Vagina (tissue), 2 donors: ENCODE data around the gene NRP2.

Experiments
- POLR2A ChIP-seq, 2 donors: fragments of 450-650 bp; IDR thresholded peaks; one replicate each; pipeline ENCODE4 v1.6.1; 2017; ENCODE audit warnings: antibody characterized with exemption in 2 of 2, mild to moderate bottlenecking in 2 of 2, moderate library complexity in 2 of 2
- TF ChIP-seq, protein P1 (sequence below), 3 experiments: fragments of 450-650 bp in 2 of 3; fragments of 200-600 bp in 1 of 3; sonication (generic) in 1 of 3; IDR thresholded peaks; one replicate each; pipeline ENCODE4 v1.5.1; 2017 to 2019; ENCODE audit warnings: antibody characterized with exemption in 3 of 3, mild to moderate bottlenecking in 2 of 3, moderate library complexity in 2 of 3

- TF ChIP-seq, protein P1, sequence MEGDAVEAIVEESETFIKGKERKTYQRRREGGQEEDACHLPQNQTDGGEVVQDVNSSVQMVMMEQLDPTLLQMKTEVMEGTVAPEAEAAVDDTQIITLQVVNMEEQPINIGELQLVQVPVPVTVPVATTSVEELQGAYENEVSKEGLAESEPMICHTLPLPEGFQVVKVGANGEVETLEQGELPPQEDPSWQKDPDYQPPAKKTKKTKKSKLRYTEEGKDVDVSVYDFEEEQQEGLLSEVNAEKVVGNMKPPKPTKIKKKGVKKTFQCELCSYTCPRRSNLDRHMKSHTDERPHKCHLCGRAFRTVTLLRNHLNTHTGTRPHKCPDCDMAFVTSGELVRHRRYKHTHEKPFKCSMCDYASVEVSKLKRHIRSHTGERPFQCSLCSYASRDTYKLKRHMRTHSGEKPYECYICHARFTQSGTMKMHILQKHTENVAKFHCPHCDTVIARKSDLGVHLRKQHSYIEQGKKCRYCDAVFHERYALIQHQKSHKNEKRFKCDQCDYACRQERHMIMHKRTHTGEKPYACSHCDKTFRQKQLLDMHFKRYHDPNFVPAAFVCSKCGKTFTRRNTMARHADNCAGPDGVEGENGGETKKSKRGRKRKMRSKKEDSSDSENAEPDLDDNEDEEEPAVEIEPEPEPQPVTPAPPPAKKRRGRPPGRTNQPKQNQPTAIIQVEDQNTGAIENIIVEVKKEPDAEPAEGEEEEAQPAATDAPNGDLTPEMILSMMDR (IDR thresholded peaks at IDR 0.05), result no peak
- no peak for TF ChIP-seq POLR2A (IDR thresholded peaks at IDR 0.05)
Observed at GRCh38 chr2:205776720-205777119, 94.4 kb downstream of the NRP2 start.
